Activated CD4-positive, alpha-beta T cell treated with anti-CD3 and anti-CD28 coated beads, Interleukin-2, amount 10 ng/mL, durations not matched to agents 24 days and 14 days (primary cell): ENCODE data around the gene MEIS2. TPM values are rescaled to one million over a fixed set of nuclear protein-coding genes. Genes with fewer than 3 reads are reported as not detected.

Source experiments
- DNase-seq: peaks from one replicate; pipeline ENCODE4 v3.0.0; 2022
- H3K27ac Mint-ChIP-seq: one replicate; pipeline ENCODE4 v1.8.0; 2022; ENCODE audit warnings: mild to moderate bottlenecking, mixed read lengths
- H3K27me3 Mint-ChIP-seq: one replicate; pipeline ENCODE4 v1.8.0; 2022; ENCODE audit warnings: mixed read lengths
- H3K36me3 Mint-ChIP-seq: one replicate; pipeline ENCODE4 v1.8.0; 2022; ENCODE audit warnings: low read depth, mild to moderate bottlenecking, mixed read lengths
- H3K4me1 Mint-ChIP-seq: one replicate; pipeline ENCODE4 v1.8.0; 2021; ENCODE audit warnings: mixed read lengths
- H3K4me3 Mint-ChIP-seq: one replicate; pipeline ENCODE4 v1.8.0; 2022; ENCODE audit warnings: mild to moderate bottlenecking, moderate library complexity, mixed read lengths
- H3K9me3 Mint-ChIP-seq: one replicate; pipeline ENCODE4 v1.8.0; 2021; ENCODE audit warnings: mixed read lengths
- intact Hi-C: fragments of 100-400 bp; cut with micrococcal nuclease; formaldehyde crosslinking; loops from one replicate; pipeline ENCODE4 v1.15.1; 2023
- total RNA-seq: library from RNA; stranded (reverse); gene quantifications from 2 replicates; pipeline ENCODE4 v1.2.3, GENCODE V29; 2022

MEIS2 gene
- total RNA-seq, 1 donor from 2014 or later, result not detected

DNA sequence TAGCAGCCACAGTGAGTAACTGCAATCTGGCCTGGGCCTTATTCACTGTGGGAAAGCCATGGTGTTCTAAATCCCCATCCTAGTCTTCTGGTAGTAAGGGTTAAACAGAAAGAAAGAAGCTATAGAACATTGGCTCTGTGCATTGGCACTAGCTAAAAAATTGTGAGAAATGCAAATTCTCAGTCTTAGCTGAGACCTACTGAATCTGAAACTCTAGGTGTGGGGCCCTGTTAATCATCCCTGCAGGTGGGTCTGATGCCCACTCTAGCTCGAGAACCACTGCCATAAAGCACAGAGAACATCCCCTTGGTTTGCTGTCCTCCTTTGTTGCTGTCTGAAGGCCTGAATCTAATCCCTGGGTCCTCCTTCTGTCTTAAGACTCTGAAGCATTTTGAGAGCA, 59.3 kb downstream of the MEIS2 start:
- no peak for DNase-seq
- no peak overlapping the region for H3K4me3 Mint-ChIP-seq
- H3K27me3 Mint-ChIP-seq, result no peaks in the 10 kb centered on the region
- no peaks in the 10 kb centered on the region for H3K4me1 Mint-ChIP-seq
- no peaks in the 10 kb centered on the region for H3K9me3 Mint-ChIP-seq
- H3K36me3 Mint-ChIP-seq, result no peaks in the 10 kb centered on the region
- no peak overlapping the region for H3K27ac Mint-ChIP-seq
- intact Hi-C loops, result no loop called here

- Mint-ChIP-seq H3K36me3 (no peaks in the 10 kb centered on the region), H3K9me3 (no peaks in the 10 kb centered on the region), H3K4me1 (no peaks in the 10 kb centered on the region), H3K27me3 (no peaks in the 10 kb centered on the region), H3K4me3 (no peak overlapping the region), H3K27ac (no peak overlapping the region)
- intact Hi-C loops, result no loop called here
- no peak for DNase-seq
These were observed 60.1 kb downstream of the MEIS2 start for GRCh38 chr15:37040072-37040742.

- Mint-ChIP-seq H3K4me3 (no peak overlapping the region), H3K36me3 (no peaks in the 10 kb centered on the region), H3K4me1 (no peaks in the 10 kb centered on the region), H3K27me3 (no peaks in the 10 kb centered on the region), H3K27ac (no peak overlapping the region), H3K9me3 (no peaks in the 10 kb centered on the region)
- intact Hi-C loops, result no loop called here
- no peak for DNase-seq
These were observed 61.6 kb downstream of the MEIS2 start for GRCh38 chr15:37038716-37039106.

GRCh38 chr15:37037850-37038715, 62.3 kb downstream of the MEIS2 start:
- no peaks in the 10 kb centered on the region for H3K4me1 Mint-ChIP-seq
- H3K27ac Mint-ChIP-seq, result no peak overlapping the region
- intact Hi-C loops, result no loop called here
- no peaks in the 10 kb centered on the region for H3K36me3 Mint-ChIP-seq
- H3K4me3 Mint-ChIP-seq, result no peak overlapping the region
- no peaks in the 10 kb centered on the region for H3K9me3 Mint-ChIP-seq
- DNase-seq, result no peak
- no peaks in the 10 kb centered on the region for H3K27me3 Mint-ChIP-seq

GRCh38 chr15:37037071-37037655, 63.2 kb downstream of the MEIS2 start:
- intact Hi-C loops, result no loop called here
- no peak overlapping the region for H3K27ac Mint-ChIP-seq
- no peak for DNase-seq
- no peaks in the 10 kb centered on the region for H3K27me3 Mint-ChIP-seq
- H3K4me1 Mint-ChIP-seq, result no peaks in the 10 kb centered on the region
- H3K9me3 Mint-ChIP-seq, result no peaks in the 10 kb centered on the region
- no peaks in the 10 kb centered on the region for H3K36me3 Mint-ChIP-seq
- no peak overlapping the region for H3K4me3 Mint-ChIP-seq

GRCh38 chr15:37034835-37035748, 65.3 kb downstream of the MEIS2 start:
- Mint-ChIP-seq H3K4me1 (no peaks in the 10 kb centered on the region), H3K36me3 (no peaks in the 10 kb centered on the region), H3K27me3 (no peaks in the 10 kb centered on the region), H3K27ac (no peak overlapping the region), H3K9me3 (no peaks in the 10 kb centered on the region), H3K4me3 (no peak overlapping the region)
- no peak for DNase-seq
- intact Hi-C loops, result no loop called here

DNA sequence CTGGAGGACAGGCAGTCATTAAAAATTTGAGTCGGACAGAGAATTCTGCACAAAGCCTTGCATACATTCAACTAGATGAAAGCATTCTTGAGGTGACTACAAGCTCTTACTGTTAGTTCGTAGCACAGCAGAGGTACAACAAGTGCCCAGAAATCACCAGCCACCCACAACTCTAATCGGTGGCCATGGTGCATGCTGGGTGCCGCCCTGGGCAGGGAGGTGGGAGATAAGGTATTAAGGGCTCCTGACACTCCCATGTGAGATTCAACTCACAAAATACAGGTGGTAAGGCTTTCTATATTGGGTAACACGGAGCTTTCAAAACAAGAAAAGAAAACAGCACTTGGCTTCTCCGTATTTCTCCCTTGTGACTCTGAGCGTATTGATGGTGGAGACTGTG, 66.0 kb downstream of the MEIS2 start:
- Mint-ChIP-seq H3K9me3 (no peaks in the 10 kb centered on the region), H3K4me1 (no peaks in the 10 kb centered on the region), H3K27ac (no peak overlapping the region), H3K36me3 (no peaks in the 10 kb centered on the region), H3K4me3 (no peak overlapping the region), H3K27me3 (no peaks in the 10 kb centered on the region)
- no peak for DNase-seq
- intact Hi-C loops, result no loop called here

- Mint-ChIP-seq H3K27me3 (no peaks in the 10 kb centered on the region), H3K36me3 (no peaks in the 10 kb centered on the region), H3K9me3 (no peaks in the 10 kb centered on the region), H3K4me3 (no peak overlapping the region), H3K27ac (no peak overlapping the region), H3K4me1 (no peaks in the 10 kb centered on the region)
- intact Hi-C loops, result no loop called here
- no peak for DNase-seq
These were observed 68.1 kb downstream of the MEIS2 start for GRCh38 chr15:37032091-37032775.

GRCh38 chr15:37031198-37031597, 69.2 kb downstream of the MEIS2 start:
- Mint-ChIP-seq H3K4me1 (no peaks in the 10 kb centered on the region), H3K27ac (no peak overlapping the region), H3K27me3 (no peaks in the 10 kb centered on the region), H3K9me3 (no peaks in the 10 kb centered on the region), H3K36me3 (no peaks in the 10 kb centered on the region), H3K4me3 (no peak overlapping the region)
- DNase-seq, result no peak
- intact Hi-C loops, result no loop called here

- intact Hi-C loops, result no loop called here
- no peak for DNase-seq
- Mint-ChIP-seq H3K36me3 (no peaks in the 10 kb centered on the region), H3K4me3 (no peak overlapping the region), H3K9me3 (no peaks in the 10 kb centered on the region), H3K27ac (no peak overlapping the region), H3K4me1 (no peaks in the 10 kb centered on the region), H3K27me3 (no peaks in the 10 kb centered on the region)
These were observed 71.6 kb downstream of the MEIS2 start for GRCh38 chr15:37028625-37029296.

DNA sequence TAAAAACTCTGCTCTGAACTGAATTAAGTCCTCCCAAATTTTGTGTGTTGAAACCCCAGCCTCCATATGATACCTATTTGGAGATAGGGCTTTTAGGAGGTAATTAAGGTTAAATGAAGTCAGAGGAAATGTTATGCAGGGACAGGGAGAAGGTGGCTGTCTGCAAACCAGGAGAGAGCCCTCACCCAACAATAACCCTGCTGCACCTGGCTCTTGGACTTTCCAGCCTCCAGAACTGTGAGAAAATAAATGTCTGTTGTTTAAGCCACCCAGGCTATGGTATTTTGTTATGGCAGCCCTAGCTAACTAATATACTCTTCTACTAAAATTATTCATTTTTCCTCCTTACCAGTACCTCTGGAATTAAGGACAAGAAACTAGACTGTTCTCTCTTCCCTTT, 79.5 kb downstream of the MEIS2 start:
- Mint-ChIP-seq H3K27ac (no peak overlapping the region), H3K27me3 (no peaks in the 10 kb centered on the region), H3K4me1 (no peaks in the 10 kb centered on the region), H3K4me3 (no peak overlapping the region), H3K36me3 (no peaks in the 10 kb centered on the region), H3K9me3 (no peaks in the 10 kb centered on the region)
- intact Hi-C loops, result no loop called here
- DNase-seq, result no peak

GRCh38 chr15:37019479-37020433, 80.6 kb downstream of the MEIS2 start:
- Mint-ChIP-seq H3K36me3 (no peaks in the 10 kb centered on the region), H3K27me3 (no peaks in the 10 kb centered on the region), H3K9me3 (no peaks in the 10 kb centered on the region), H3K27ac (no peak overlapping the region), H3K4me1 (no peaks in the 10 kb centered on the region), H3K4me3 (no peak overlapping the region)
- DNase-seq, result no peak
- intact Hi-C loops, result no loop called here
